Measurements from ENCODE around the gene BCL11B. TPM values are rescaled to one million over a fixed set of nuclear protein-coding genes. Genes with fewer than 3 reads are reported as not detected.

BCL11B gene
- polyA plus RNA-seq, 1 donor, result 1.4 TPM

DNA sequence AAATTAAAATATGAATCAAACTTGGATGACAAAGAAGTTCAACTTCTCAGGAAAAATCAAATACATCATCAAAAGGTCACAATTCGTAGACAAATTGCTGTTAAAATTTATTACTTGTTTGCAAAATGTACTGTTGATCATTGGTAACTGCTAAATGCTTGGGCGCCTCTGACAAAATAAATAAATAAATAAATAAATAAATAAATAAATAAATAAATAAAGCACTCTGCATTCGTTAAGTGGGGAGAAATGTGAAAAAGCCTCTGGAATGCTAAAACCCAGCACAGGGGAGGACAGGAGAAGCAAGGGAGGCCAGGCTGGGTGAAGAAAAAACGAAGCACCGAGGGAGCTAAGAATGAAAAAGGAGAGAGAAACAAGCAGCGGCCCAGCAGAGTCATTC lies 115.2 kb downstream of the BCL11B start:
- no peak for DNase-seq

GRCh38 chr14:99156090-99156425 lies 115.9 kb downstream of the BCL11B start:
- no peak for DNase-seq

DNA sequence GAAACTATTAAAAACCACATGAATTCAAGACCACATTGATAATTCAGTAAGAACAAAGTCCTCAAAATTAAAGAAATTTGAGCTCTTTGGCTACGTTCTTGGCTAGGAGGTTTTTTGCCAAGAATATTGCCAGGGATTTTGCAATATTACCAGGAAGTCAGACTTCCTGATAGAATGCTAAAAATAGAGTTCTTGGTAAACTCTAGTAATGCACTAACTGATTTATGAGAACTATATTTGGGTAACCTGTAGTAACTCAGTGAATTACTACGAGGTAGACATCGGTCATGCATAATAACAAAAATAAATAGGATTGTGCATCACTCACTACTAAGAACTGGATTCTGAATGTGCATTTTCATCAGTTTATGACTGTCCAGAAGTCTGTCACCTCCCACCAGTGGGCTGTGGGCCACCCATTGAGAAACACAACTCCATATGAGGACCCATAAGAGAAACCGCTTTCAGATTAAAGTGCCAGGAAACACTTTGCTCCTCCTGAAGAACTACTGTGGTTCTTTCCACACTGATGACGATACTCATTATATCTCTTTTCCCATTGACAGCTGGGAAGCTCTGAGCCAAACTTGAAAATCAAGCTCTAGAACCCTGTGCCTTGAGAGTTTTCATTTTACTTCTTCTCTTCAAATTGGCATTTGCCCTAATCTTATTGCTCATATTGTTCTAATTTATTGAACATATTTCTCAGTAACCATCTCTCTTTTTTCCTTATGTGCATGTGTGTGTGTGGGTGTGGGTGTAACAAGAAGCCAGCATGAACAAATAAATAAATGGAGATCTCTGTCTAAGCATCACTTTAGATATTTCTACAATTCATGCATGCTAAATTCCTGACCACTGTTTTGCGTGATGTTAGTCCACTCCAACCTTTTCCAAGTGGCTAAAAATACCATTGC lies 116.6 kb downstream of the BCL11B start:
- no peak for DNase-seq

- no peak for DNase-seq
Observed at GRCh38 chr14:99150236-99150635, 121.8 kb downstream of the BCL11B start.

GRCh38 chr14:99148861-99149610 lies 123.0 kb downstream of the BCL11B start:
- no peak for DNase-seq

DNA sequence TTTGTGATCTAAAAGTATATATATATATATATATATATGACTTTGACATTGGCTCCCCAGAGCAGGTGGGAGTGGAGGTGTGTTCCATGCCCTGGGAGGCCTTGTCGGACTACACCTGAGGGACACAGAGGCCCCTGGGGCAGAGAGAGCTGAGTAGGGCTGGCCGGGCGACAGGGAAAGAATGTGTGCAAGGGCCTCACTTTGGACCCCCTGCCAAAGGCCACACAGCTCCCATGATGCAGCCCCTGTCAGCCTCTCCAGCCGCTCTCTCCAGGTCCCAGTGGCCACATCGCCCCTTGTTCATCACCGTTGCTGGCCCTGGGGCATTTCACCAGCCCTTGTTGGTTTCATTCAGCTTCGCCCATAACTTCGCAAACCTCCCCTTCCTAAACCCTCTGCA lies 123.9 kb downstream of the BCL11B start:
- DNase-seq, result no peak

GRCh38 chr14:99147366-99147740 lies 124.6 kb downstream of the BCL11B start:
- no peak for DNase-seq

GRCh38 chr14:99146616-99147365 lies 125.2 kb downstream of the BCL11B start:
- no peak for DNase-seq

DNA sequence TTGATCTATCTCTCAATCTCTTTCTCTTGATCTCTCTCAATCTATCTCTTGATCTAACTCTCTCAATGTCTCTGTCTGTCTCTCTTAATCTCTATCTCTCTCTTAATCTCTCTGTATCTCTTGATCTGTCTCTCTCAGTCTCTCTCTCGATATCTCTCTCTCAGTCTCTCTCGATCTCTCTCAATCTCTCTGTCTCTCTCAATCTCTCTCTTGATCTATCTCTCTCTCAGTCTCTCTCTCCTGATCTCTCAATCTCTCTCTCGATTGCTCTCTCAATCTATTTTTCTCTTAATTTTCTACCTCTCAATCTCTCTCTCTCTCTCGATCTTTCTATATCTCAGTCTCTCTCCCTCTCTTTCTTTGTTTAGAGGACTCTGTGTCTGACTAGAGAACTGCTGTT lies 126.7 kb downstream of the BCL11B start:
- DNase-seq, result no peak

DNA sequence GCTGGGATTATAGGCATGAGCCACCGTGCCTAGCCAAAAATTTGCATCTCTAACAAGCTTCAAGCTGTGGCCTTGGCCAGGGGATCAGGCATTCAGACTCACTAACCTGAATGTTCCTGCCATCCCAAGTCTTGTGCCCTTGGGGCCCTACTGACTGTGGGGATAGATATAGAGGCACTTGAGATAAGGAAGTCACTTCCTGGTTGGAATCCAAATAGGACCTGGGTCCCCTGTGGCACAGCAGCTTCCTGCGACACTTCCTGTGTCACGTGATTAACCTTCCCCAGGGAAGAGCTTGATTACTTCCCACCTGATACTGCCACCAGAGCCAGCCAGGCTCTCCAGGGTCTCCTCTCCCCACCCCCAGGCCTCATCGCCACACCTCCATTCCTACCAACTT lies 128.2 kb downstream of the BCL11B start:
- no peak for DNase-seq

- DNase-seq, result no peak
Observed at GRCh38 chr14:99143126-99143525, 128.9 kb downstream of the BCL11B start.

DNA sequence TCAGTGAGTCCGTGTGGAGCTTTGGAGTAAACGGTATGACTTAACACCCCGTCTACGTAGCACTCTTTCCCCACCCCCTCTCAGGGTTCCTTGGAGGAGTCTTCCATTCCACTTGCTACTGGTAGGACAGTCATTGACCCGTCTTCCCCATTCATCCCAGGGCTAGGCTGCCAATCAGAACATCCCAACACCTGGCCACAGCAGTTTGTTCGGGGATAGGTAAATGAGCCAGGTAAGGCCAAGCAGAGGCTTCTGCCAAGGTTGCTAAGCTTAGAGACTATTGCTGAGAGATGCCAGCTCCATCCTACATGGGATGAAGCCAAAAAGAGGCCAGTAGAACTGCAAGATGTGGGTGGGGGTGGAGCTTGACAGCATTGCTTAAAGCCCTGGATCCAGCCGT lies 130.8 kb downstream of the BCL11B start:
- no peak for DNase-seq

- DNase-seq, result no peak
Observed at GRCh38 chr14:99138999-99139865, 132.8 kb downstream of the BCL11B start.

- no peak for DNase-seq
Observed at GRCh38 chr14:99137913-99138571, 134.0 kb downstream of the BCL11B start.

DNA sequence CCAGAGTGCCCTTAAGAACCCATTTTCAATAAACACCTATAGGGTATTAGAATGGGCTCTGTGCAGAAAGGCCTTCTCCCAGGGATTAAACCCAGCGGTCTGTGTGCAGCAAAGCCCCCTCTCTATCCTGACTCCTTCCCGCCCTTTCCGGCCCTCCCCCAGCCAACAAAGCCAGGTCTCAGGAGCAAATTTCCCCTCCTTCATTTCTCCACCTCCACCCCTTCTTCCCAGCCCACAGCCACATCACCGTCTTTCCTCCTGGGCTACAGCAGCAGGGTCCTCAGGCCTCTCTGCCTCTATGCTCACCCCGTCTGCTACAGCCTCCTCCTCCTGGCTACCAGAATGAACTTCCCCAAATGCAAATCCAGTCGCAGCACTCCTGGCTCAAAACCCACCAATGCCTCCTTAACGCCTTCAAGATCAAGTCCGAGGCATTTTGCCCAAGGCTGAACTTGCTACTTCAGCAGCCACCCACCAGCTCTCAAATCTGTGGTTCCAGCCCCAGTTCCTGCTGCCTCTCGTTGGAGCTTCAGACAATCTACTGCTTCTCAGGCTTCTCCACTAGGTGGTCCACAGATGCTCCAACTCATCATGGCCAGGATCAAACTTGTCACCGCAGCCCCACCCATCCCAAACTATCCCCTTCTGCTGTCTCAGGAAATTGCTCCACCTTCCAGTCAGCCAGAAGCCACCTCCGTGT lies 134.8 kb downstream of the BCL11B start:
- no peak for DNase-seq

- DNase-seq, result no peak
Observed at GRCh38 chr14:99136401-99136800, 135.6 kb downstream of the BCL11B start.

- DNase-seq, result no peak
Observed at GRCh38 chr14:99136047-99136400, 136.0 kb downstream of the BCL11B start.

DNA sequence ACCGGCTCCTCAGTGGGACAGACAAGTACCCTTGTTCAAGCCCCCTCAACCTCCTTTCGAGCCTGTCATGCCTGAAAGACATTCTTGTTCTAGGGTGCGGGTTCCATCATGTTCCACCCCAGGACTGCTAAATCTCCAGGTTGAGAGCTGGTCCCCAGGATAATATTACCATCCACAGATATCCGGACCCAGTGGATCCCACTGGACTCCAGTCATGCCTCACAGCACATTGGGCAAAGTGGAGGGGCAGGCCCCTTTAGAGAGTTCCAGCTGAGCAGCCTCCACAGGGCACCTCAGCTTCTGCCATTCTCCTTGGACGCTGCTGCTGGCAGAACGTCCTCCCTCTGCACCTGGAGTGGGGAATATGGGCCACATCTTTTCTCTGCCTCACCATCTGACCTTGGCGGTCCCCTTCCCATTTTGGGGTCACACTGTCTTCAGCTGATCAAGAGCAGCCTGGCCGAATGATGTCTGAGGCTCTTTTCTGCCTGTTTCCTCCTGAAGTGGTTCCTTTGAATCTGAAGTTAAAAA lies 137.4 kb downstream of the BCL11B start:
- no peak for DNase-seq

GRCh38 chr14:99133636-99134515 lies 138.1 kb downstream of the BCL11B start:
- no peak for DNase-seq

All from hindlimb muscle (tissue), 1 donor.